ENCODE data around the gene DENND1C. TPM values are rescaled to one million over a fixed set of nuclear protein-coding genes. Genes with fewer than 3 reads are reported as not detected.

The DENND1C gene
- total and polyA plus RNA-seq, 2 experiments from 2014 or later: 3.1 to 6.1 TPM

DNA sequence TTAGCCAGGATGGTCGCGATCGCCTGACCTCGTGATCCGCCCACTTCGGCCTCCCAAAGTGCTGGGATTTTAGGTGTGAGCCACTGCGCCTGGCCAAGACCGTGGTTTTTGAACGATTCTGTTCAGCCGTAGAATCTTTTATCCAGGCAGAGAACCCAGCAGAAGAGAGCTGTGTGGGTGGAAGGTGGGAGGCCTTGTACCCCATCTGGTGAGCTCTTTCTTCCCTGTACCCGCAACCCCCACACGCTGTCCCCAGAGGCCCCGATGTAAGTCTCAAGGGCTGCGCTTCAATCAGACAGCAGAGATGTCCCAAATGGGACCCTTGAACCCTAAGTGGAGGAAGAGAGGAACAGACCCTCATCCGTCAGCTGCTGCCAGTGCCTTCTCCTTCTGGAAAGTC is 25.7 kb downstream of the DENND1C start:
- H2AFZ ChIP-seq: no peak overlapping the region
- no peak for ATAC-seq
- no peak for DNase-seq (ENCODE audit: low spot score)
- TF ChIP-seq POLR2AphosphoS5 (IDR thresholded peaks at IDR 0.05; ENCODE audit: low read depth) (no peak), ZNF331 (CRISPR knock-in tag; IDR thresholded peaks at IDR 0.05; ENCODE audit: low read depth) (no peak), JUNB (IDR thresholded peaks at IDR 0.05; ENCODE audit: unreplicated experiment) (no peak), CREB1 (CRISPR knock-in tag; IDR thresholded peaks at IDR 0.05; ENCODE audit: low read depth) (no peak), STAT1 (IDR thresholded peaks at IDR 0.05; ENCODE audit: unreplicated experiment) (no peak), ZNF114 (CRISPR knock-in tag; IDR thresholded peaks at IDR 0.05) (no peak), EZH2 (IDR thresholded peaks at IDR 0.05; ENCODE audit: low read depth, unreplicated experiment) (no peak)
- TF ChIP-seq, protein P1, sequence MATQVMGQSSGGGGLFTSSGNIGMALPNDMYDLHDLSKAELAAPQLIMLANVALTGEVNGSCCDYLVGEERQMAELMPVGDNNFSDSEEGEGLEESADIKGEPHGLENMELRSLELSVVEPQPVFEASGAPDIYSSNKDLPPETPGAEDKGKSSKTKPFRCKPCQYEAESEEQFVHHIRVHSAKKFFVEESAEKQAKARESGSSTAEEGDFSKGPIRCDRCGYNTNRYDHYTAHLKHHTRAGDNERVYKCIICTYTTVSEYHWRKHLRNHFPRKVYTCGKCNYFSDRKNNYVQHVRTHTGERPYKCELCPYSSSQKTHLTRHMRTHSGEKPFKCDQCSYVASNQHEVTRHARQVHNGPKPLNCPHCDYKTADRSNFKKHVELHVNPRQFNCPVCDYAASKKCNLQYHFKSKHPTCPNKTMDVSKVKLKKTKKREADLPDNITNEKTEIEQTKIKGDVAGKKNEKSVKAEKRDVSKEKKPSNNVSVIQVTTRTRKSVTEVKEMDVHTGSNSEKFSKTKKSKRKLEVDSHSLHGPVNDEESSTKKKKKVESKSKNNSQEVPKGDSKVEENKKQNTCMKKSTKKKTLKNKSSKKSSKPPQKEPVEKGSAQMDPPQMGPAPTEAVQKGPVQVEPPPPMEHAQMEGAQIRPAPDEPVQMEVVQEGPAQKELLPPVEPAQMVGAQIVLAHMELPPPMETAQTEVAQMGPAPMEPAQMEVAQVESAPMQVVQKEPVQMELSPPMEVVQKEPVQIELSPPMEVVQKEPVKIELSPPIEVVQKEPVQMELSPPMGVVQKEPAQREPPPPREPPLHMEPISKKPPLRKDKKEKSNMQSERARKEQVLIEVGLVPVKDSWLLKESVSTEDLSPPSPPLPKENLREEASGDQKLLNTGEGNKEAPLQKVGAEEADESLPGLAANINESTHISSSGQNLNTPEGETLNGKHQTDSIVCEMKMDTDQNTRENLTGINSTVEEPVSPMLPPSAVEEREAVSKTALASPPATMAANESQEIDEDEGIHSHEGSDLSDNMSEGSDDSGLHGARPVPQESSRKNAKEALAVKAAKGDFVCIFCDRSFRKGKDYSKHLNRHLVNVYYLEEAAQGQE (IDR thresholded peaks at IDR 0.05; ENCODE audit: unreplicated experiment): no peak
- H3K27me3 Mint-ChIP-seq (ENCODE audit: insufficient read depth, low read depth, poor library complexity): peaks cover 17% of the 10 kb centered on the region
- H3K9me2 ChIP-seq (ENCODE audit: insufficient read depth): no peaks in the 10 kb centered on the region
- no peak overlapping the region for H3K4me2 ChIP-seq
- no peak overlapping the region for H3K4me3 Mint-ChIP-seq
- H3K36me3 Mint-ChIP-seq (ENCODE audit: low read depth): peaks cover 44% of the 10 kb centered on the region
- no peak overlapping the region for H3K27ac Mint-ChIP-seq
- no peaks in the 10 kb centered on the region for H3K79me2 ChIP-seq (replicated peaks; ENCODE audit: insufficient read depth)
- peaks cover 13% of the 10 kb centered on the region for H3K4me1 Mint-ChIP-seq
- H3K27ac ChIP-seq (ENCODE audit: low read depth): no peak overlapping the region
- peaks cover 10% of the 10 kb centered on the region; the same call in 2 of the 3 replicates for H3K9me3 Mint-ChIP-seq
- no peaks in the 10 kb centered on the region for H3F3A ChIP-seq (replicated peaks; ENCODE audit: low read depth)
- peaks cover 11% of the 10 kb centered on the region; the same call in 1 of the 2 replicates for H3K36me3 ChIP-seq (ENCODE audit: insufficient read depth)
- H3K4me3 ChIP-seq: no peak overlapping the region
- H3K27me3 ChIP-seq (ENCODE audit: insufficient read depth): no peaks in the 10 kb centered on the region
- H3K4me1 ChIP-seq (ENCODE audit: insufficient read depth): peaks cover 4% of the 10 kb centered on the region; the same call in 1 of the 2 replicates
- no peaks in the 10 kb centered on the region; the same call in 1 of the 2 replicates for H4K20me1 ChIP-seq (replicated peaks; ENCODE audit: insufficient read depth)

DNA sequence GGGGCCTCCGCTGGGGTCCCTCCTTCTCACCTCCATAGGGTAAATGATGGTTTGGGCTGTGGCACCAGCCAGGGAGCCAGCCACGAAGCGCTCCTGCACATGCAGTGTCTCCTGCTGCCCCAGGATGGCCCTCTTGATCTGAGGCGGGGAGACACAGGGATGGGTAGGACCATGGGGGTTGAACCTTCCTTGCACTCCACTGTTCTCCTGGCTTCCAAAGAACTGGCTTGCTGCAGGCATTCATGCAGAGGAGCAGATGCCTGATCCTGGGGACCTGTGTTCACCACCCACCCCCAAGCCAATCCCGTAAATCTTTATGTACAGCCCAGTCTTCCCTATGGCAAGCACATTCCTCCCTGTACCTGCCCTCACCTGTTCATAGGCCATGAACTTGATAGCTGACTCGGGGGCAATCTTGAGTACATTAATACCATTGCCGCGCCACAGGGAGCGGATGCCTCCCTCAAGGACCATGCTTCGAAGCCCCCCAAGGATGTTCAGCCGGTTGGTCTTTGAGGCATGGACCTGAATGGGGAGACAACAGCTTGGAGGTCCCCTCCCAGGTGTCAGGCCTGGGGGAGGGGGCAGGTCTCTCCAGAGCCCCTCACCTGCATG is 27.5 kb downstream of the DENND1C start:
- H3K9me3 Mint-ChIP-seq: peaks cover 10% of the 10 kb centered on the region; the same call in 2 of the 3 replicates
- H3K36me3 ChIP-seq (ENCODE audit: insufficient read depth): peaks cover 11% of the 10 kb centered on the region; the same call in 1 of the 2 replicates
- TF ChIP-seq POLR2AphosphoS5 (IDR thresholded peaks at IDR 0.05; ENCODE audit: low read depth) (no peak), ZNF114 (CRISPR knock-in tag; IDR thresholded peaks at IDR 0.05) (no peak), EZH2phosphoT487 (IDR thresholded peaks at IDR 0.05; ENCODE audit: unreplicated experiment) (no peak), EZH2 (IDR thresholded peaks at IDR 0.05; ENCODE audit: low read depth, unreplicated experiment) (no peak), CREB1 (CRISPR knock-in tag; IDR thresholded peaks at IDR 0.05; ENCODE audit: low read depth) (no peak)
- TF ChIP-seq, protein P2, sequence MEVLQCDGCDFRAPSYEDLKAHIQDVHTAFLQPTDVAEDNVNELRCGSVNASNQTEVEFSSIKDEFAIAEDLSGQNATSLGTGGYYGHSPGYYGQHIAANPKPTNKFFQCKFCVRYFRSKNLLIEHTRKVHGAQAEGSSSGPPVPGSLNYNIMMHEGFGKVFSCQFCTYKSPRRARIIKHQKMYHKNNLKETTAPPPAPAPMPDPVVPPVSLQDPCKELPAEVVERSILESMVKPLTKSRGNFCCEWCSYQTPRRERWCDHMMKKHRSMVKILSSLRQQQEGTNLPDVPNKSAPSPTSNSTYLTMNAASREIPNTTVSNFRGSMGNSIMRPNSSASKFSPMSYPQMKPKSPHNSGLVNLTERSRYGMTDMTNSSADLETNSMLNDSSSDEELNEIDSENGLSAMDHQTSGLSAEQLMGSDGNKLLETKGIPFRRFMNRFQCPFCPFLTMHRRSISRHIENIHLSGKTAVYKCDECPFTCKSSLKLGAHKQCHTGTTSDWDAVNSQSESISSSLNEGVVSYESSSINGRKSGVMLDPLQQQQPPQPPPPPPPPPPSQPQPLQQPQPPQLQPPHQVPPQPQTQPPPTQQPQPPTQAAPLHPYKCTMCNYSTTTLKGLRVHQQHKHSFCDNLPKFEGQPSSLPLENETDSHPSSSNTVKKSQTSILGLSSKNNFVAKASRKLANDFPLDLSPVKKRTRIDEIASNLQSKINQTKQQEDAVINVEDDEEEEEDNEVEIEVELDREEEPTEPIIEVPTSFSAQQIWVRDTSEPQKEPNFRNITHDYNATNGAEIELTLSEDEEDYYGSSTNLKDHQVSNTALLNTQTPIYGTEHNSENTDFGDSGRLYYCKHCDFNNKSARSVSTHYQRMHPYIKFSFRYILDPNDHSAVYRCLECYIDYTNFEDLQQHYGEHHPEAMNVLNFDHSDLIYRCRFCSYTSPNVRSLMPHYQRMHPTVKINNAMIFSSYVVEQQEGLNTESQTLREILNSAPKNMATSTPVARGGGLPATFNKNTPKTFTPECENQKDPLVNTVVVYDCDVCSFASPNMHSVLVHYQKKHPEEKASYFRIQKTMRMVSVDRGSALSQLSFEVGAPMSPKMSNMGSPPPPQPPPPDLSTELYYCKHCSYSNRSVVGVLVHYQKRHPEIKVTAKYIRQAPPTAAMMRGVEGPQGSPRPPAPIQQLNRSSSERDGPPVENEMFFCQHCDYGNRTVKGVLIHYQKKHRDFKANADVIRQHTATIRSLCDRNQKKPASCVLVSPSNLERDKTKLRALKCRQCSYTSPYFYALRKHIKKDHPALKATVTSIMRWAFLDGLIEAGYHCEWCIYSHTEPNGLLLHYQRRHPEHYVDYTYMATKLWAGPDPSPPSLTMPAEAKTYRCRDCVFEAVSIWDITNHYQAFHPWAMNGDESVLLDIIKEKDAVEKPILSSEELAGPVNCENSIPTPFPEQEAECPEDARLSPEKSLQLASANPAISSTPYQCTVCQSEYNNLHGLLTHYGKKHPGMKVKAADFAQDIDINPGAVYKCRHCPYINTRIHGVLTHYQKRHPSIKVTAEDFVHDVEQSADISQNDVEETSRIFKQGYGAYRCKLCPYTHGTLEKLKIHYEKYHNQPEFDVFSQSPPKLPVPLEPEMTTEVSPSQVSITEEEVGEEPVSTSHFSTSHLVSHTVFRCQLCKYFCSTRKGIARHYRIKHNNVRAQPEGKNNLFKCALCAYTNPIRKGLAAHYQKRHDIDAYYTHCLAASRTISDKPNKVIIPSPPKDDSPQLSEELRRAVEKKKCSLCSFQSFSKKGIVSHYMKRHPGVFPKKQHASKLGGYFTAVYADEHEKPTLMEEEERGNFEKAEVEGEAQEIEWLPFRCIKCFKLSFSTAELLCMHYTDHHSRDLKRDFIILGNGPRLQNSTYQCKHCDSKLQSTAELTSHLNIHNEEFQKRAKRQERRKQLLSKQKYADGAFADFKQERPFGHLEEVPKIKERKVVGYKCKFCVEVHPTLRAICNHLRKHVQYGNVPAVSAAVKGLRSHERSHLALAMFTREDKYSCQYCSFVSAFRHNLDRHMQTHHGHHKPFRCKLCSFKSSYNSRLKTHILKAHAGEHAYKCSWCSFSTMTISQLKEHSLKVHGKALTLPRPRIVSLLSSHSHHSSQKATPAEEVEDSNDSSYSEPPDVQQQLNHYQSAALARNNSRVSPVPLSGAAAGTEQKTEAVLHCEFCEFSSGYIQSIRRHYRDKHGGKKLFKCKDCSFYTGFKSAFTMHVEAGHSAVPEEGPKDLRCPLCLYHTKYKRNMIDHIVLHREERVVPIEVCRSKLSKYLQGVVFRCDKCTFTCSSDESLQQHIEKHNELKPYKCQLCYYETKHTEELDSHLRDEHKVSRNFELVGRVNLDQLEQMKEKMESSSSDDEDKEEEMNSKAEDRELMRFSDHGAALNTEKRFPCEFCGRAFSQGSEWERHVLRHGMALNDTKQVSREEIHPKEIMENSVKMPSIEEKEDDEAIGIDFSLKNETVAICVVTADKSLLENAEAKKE (CRISPR knock-in tag; IDR thresholded peaks at IDR 0.05): no peak

More for the DNA sequence above, 27.5 kb downstream of the DENND1C start:
- Histone ChIP-seq H3K9me2 (ENCODE audit: insufficient read depth) (no peaks in the 10 kb centered on the region), H3K4me3 (no peak overlapping the region), H3F3A (replicated peaks; ENCODE audit: low read depth) (no peaks in the 10 kb centered on the region), H3K4me2 (no peak overlapping the region), H2AFZ (no peak overlapping the region), H3K4me1 (ENCODE audit: insufficient read depth) (peaks cover 4% of the 10 kb centered on the region; the same call in 1 of the 2 replicates), H3K27me3 (ENCODE audit: insufficient read depth) (no peaks in the 10 kb centered on the region), H3K27ac (ENCODE audit: low read depth) (no peak overlapping the region), H4K20me1 (replicated peaks; ENCODE audit: insufficient read depth) (no peaks in the 10 kb centered on the region; the same call in 1 of the 2 replicates), H3K79me2 (replicated peaks; ENCODE audit: insufficient read depth) (no peaks in the 10 kb centered on the region)
- no peak overlapping the region for H3K27ac Mint-ChIP-seq
- peaks cover 7% of the 10 kb centered on the region for H3K27me3 Mint-ChIP-seq (ENCODE audit: insufficient read depth, low read depth, poor library complexity)
- DNase-seq (ENCODE audit: low spot score): no peak
- no peak for ATAC-seq
- H3K4me1 Mint-ChIP-seq: peaks cover 11% of the 10 kb centered on the region
- no peak overlapping the region for H3K4me3 Mint-ChIP-seq
- H3K36me3 Mint-ChIP-seq (ENCODE audit: low read depth): peaks cover 51% of the 10 kb centered on the region
